Endothelial cell (in vitro differentiated cells): Measurements from ENCODE around the gene C1QA. TPM values are rescaled to one million over a fixed set of nuclear protein-coding genes. Genes with fewer than 3 reads are reported as not detected.

Experiments used
- DNase-seq: peaks from one replicate; pipeline ENCODE4 v3.0.0; 2021; ENCODE audit warnings: low spot score
- H3K27ac Mint-ChIP-seq: one replicate; pipeline ENCODE4 v1.8.0; 2021; ENCODE audit warnings: mixed read lengths, inconsistent platforms; ENCODE audit not compliant: unreplicated experiment
- H3K27me3 Mint-ChIP-seq: one replicate; pipeline ENCODE4 v1.8.0; 2021; ENCODE audit warnings: mild to moderate bottlenecking, moderate library complexity, mixed read lengths, inconsistent platforms; ENCODE audit not compliant: unreplicated experiment
- H3K36me3 Mint-ChIP-seq: one replicate; pipeline ENCODE4 v1.8.0; 2021; ENCODE audit warnings: mild to moderate bottlenecking, low read depth, mixed read lengths, inconsistent platforms; ENCODE audit not compliant: unreplicated experiment
- H3K4me1 Mint-ChIP-seq: one replicate; pipeline ENCODE4 v1.8.0; 2021; ENCODE audit warnings: mild to moderate bottlenecking, mixed read lengths, inconsistent platforms; ENCODE audit not compliant: unreplicated experiment
- H3K4me3 Mint-ChIP-seq: one replicate; pipeline ENCODE4 v1.8.0; 2021; ENCODE audit warnings: mild to moderate bottlenecking, mixed read lengths, inconsistent platforms; ENCODE audit not compliant: unreplicated experiment
- H3K9me3 Mint-ChIP-seq: one replicate; pipeline ENCODE4 v1.8.0; 2021; ENCODE audit warnings: mixed read lengths, inconsistent platforms; ENCODE audit not compliant: unreplicated experiment
- CTCF ChIP-seq: fragments of 200-600 bp; sonication (generic); IDR thresholded peaks from one replicate; pipeline ENCODE4 v1.5.0; 2021; ENCODE audit warnings: antibody characterized with exemption; ENCODE audit not compliant: unreplicated experiment
- total RNA-seq: library from RNA; stranded (reverse); fragmentation: NEBNext Ultra II Directional; extraction: Animal tissue kit (Norgen Biotek cat#: 25700); gene quantifications from one replicate; pipeline ENCODE4 v1.2.1, GENCODE V29; 2021; ENCODE audit not compliant: unreplicated experiment

Gene C1QA
- total RNA-seq, 1 donor from 2014 or later = not detected

- H3K4me3 Mint-ChIP-seq = no peak overlapping the region
Measured at GRCh38 chr1:22639286-22639685, 2.9 kb downstream of the C1QA start.

DNA sequence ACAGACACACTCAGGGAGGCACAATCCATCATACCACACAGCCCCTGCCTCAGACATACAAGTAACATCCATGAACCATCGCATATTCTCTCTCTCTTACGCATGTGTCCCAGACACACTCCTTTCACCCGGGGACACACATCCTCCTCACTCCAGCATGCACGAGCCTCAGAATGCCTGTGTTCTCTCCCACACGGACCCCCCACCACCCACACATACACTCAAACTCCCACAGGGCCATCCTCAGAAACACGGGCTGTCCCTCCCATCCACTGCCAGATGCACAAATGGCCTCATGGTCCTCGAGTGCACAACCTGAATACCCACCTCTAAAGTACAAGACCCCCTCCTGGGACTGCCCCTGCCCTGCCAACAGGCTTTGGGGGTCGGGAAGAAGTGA, 4.8 kb downstream of the C1QA start:
- Mint-ChIP-seq H3K4me1 (no peaks in the 10 kb centered on the region), H3K4me3 (no peak overlapping the region), H3K27ac (no peak overlapping the region), H3K9me3 (no peaks in the 10 kb centered on the region), H3K27me3 (peaks cover 12% of the 10 kb centered on the region), H3K36me3 (no peaks in the 10 kb centered on the region)
- no peak for TF ChIP-seq CTCF
- DNase-seq = no peak

More at GRCh38 chr1:22639286-22639685, 2.9 kb downstream of the C1QA start:
- TF ChIP-seq CTCF = no peak
- peak; percentile 22 for DNase-seq
- peaks cover 12% of the 10 kb centered on the region for H3K27me3 Mint-ChIP-seq
- H3K4me1 Mint-ChIP-seq = no peaks in the 10 kb centered on the region
- no peaks in the 10 kb centered on the region for H3K36me3 Mint-ChIP-seq
- H3K27ac Mint-ChIP-seq = no peak overlapping the region
- H3K9me3 Mint-ChIP-seq = no peaks in the 10 kb centered on the region

GRCh38 chr1:22641906-22642636, 5.6 kb downstream of the C1QA start:
- Mint-ChIP-seq H3K36me3 (no peaks in the 10 kb centered on the region), H3K4me3 (no peak overlapping the region), H3K27me3 (peaks cover 12% of the 10 kb centered on the region), H3K9me3 (no peaks in the 10 kb centered on the region), H3K27ac (no peak overlapping the region), H3K4me1 (no peaks in the 10 kb centered on the region)
- TF ChIP-seq CTCF = peak; percentile 79
- DNase-seq = peak; percentile 90

DNA sequence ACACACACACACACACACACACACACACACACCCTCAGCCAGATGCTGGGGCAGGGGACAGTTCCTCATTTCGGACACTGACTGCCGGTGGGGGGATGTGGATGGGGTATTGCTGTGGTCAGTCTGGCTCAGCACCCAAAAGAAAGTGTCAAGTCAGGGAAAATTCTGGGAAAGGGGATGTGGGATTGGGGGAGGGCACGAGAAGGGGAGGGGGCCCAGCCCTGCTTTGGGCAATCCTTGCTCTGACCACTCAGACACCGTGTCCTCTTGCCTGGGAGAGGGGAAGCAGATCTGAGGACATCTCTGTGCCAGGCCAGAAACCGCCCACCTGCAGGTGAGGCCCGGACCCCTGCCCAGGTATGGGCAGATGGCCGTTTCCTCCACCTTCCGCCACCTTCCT, 7.0 kb downstream of the C1QA start, which contains the start of gene C1QC:
Gene C1QC, plus strand, starts transcription at position 253 of the 400 bp plus-strand sequence. CDS start 391 bp downstream, outside the sequence.
- no peak for DNase-seq
- no peak within 1 kb of the TSS for H3K27ac Mint-ChIP-seq
- H3K27me3 Mint-ChIP-seq = peaks cover 10% of the 10 kb centered on the region
- H3K9me3 Mint-ChIP-seq = no peaks in the 10 kb centered on the region
- no peak for TF ChIP-seq CTCF
- H3K36me3 Mint-ChIP-seq = no peaks in the 10 kb centered on the region
- no peak within 1 kb of the TSS for H3K4me3 Mint-ChIP-seq
- H3K4me1 Mint-ChIP-seq = no peaks in the 10 kb centered on the region

DNA sequence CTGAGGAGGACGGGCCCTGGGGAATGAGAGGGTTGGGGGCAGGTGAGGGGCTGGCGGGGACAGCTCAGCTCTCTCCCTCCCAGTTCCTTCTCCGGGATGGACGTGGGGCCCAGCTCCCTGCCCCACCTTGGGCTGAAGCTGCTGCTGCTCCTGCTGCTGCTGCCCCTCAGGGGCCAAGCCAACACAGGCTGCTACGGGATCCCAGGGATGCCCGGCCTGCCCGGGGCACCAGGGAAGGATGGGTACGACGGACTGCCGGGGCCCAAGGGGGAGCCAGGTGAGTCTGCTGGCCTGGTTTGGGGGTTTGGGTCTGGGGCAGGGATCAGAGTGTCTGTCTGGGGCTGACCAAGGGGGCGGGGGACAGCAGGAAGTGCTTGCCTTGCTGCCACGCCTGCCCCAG, 7.5 kb downstream of the C1QA start:
- Mint-ChIP-seq H3K4me1 (no peaks in the 10 kb centered on the region), H3K9me3 (no peaks in the 10 kb centered on the region), H3K36me3 (no peaks in the 10 kb centered on the region), H3K27ac (no peak overlapping the region), H3K4me3 (no peak overlapping the region), H3K27me3 (peaks cover 10% of the 10 kb centered on the region)
- no peak for TF ChIP-seq CTCF
- DNase-seq = no peak
